Gastroesophageal sphincter (tissue), 3 donors: ENCODE data around the gene CCL15.

Experiments
- EP300 ChIP-seq: sonication (generic); formaldehyde crosslinking; IDR thresholded peaks from one replicate; pipeline ENCODE4 v1.6.1; 2017; ENCODE audit warnings: antibody characterized with exemption, mild to moderate bottlenecking
- POLR2AphosphoS5 ChIP-seq: sonication (generic); formaldehyde crosslinking; IDR thresholded peaks from one replicate; pipeline ENCODE4 v1.6.1; 2017; ENCODE audit warnings: antibody characterized with exemption
- TF ChIP-seq, protein P1 (sequence below), 4 experiments: fragments of 200-600 bp in 2 of 4; fragments of 450-650 bp in 2 of 4; sonication (generic) in 1 of 4; IDR thresholded peaks; one replicate each; pipeline ENCODE4 v1.5.1; 2017 to 2019; ENCODE audit warnings: antibody characterized with exemption in 4 of 4, mild to moderate bottlenecking in 2 of 4, moderate library complexity in 2 of 4

- TF ChIP-seq POLR2AphosphoS5 (no peak), EP300 (no peak)
- TF ChIP-seq, protein P1, sequence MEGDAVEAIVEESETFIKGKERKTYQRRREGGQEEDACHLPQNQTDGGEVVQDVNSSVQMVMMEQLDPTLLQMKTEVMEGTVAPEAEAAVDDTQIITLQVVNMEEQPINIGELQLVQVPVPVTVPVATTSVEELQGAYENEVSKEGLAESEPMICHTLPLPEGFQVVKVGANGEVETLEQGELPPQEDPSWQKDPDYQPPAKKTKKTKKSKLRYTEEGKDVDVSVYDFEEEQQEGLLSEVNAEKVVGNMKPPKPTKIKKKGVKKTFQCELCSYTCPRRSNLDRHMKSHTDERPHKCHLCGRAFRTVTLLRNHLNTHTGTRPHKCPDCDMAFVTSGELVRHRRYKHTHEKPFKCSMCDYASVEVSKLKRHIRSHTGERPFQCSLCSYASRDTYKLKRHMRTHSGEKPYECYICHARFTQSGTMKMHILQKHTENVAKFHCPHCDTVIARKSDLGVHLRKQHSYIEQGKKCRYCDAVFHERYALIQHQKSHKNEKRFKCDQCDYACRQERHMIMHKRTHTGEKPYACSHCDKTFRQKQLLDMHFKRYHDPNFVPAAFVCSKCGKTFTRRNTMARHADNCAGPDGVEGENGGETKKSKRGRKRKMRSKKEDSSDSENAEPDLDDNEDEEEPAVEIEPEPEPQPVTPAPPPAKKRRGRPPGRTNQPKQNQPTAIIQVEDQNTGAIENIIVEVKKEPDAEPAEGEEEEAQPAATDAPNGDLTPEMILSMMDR (IDR thresholded peaks at IDR 0.05): no peak
Measured at GRCh38 chr17:36001862-36002603, 680 bp upstream of the CCL15 start.
